T-helper 17 cell (primary cell): ENCODE results near the gene CBY1. TPM values are rescaled to one million over a fixed set of nuclear protein-coding genes. Genes with fewer than 3 reads are reported as not detected.

Experiments used
- ATAC-seq: fragments of 150-1000 bp; cut with Tn5 transposase; 2 replicates; pipeline ENCODE4 v1.10.0; 2021; ENCODE audit warnings: mild to moderate bottlenecking, moderate library complexity
- DNase-seq, 3 donors: peaks; one replicate each; pipeline versions ENCODE4 v3.0.0 to v3.0.0-alpha.2; 2020 to 2021
- H3K9me3 ChIP-seq: one replicate; pipeline ENCODE4 v1.7.0; 2013; ENCODE audit warnings: low read length, mild to moderate bottlenecking; ENCODE audit not compliant: control insufficient read depth, poor library complexity, severe bottlenecking
- H3K27ac Mint-ChIP-seq: one replicate; pipeline ENCODE4 v1.8.0; 2022; ENCODE audit warnings: mild to moderate bottlenecking, moderate library complexity, mixed read lengths
- H3K27me3 Mint-ChIP-seq: one replicate; pipeline ENCODE4 v1.8.0; 2022; ENCODE audit warnings: mixed read lengths
- H3K36me3 Mint-ChIP-seq: one replicate; pipeline ENCODE4 v1.8.0; 2022; ENCODE audit warnings: low read depth, mixed read lengths
- H3K4me1 Mint-ChIP-seq: one replicate; pipeline ENCODE4 v1.8.0; 2022; ENCODE audit warnings: mild to moderate bottlenecking, mixed read lengths
- H3K4me3 Mint-ChIP-seq: one replicate; pipeline ENCODE4 v1.8.0; 2022; ENCODE audit warnings: mild to moderate bottlenecking, moderate library complexity, mixed read lengths
- total RNA-seq, 4 donors: library from RNA in 2 of 4; stranded (reverse) in 2 of 4; gene quantifications; one replicate each; pipeline ENCODE4 v1.2.3 and lab custom pipeline; 2022 to 2026

CBY1 gene
- total RNA-seq, 2 donors from 2014 or later: 11.9 to 12.3 TPM

DNA sequence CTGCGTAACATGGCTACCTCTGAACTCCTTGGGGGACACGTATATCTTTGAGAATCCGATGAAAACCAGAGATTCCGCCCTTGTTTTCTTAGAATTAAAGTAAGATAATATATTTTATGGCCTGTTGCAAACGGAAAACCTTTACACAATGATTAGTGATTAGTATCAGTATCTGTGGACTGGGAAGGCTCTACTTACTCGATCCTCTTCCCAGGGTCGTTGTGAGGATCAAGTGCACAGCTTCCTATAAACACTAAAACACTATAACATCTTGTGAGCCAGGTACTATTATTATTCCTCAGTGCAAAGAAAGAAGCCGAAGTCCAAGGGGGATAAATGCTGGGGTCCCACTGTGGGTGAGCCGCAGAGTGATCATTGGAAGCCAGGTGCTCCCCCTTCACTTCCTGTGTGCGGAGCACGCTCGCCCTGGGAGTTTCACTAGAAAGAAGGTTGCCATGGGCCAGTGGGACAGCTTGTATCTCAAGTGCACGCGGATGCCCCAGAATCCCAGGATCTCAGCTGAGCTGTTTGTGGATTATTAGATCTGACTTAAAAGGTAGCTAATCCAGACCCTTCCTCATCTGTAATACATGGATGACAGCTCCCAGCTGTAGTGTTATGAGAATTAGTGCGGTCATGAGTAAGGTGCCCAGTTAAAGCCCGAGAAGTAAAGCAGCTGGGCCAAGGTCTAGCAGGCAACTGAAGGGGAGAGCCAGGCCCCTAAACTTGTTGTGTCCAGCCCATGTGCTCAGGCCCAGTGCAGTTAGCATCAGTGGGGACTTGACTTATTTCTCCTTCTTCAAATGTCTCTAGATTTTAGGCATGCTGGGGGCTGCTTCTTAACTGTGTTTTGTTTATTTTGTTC, 839 bp downstream of the CBY1 start:
- peak overlapping the region; percentile 96 for H3K27ac Mint-ChIP-seq

DNA sequence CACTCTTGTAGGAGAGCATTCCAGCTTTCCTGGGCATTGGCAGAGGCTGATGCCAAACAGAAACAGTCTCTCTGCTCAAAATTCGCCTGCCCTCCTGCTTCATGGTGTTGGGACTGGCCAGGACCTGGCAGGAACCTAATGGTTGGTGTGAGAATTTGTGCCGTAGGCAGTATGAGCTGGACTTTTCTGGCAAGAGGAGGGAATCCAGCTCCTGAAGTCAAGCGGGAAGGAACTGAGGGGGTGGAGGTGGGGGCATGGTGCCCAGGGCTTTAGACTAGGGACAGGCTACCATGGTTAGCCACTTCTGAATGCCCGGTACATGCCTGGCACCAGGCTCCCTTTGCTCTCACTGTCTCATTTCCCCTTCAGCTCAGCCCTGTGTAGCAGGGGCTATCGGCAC, 18.4 kb downstream of the CBY1 start:
- ATAC-seq (no peak), DNase-seq (no peak)
- Mint-ChIP-seq H3K4me1 (peaks cover 2% of the 10 kb centered on the region), H3K27me3 (no peaks in the 10 kb centered on the region), H3K36me3 (peaks cover 2% of the 10 kb centered on the region), H3K27ac (no peak overlapping the region), H3K4me3 (no peak overlapping the region)
- no peaks in the 10 kb centered on the region for H3K9me3 ChIP-seq

More for the DNA sequence above, 839 bp downstream of the CBY1 start:
- ATAC-seq (peak; percentile 12), DNase-seq (peak; percentile 7 to 16 (median 15))
- no peaks in the 10 kb centered on the region for H3K36me3 Mint-ChIP-seq
- peaks cover 17% of the 10 kb centered on the region for H3K4me1 Mint-ChIP-seq
- H3K27me3 Mint-ChIP-seq: no peaks in the 10 kb centered on the region
- peak overlapping the region; percentile 94 for H3K4me3 Mint-ChIP-seq
- no peaks in the 10 kb centered on the region for H3K9me3 ChIP-seq

DNA sequence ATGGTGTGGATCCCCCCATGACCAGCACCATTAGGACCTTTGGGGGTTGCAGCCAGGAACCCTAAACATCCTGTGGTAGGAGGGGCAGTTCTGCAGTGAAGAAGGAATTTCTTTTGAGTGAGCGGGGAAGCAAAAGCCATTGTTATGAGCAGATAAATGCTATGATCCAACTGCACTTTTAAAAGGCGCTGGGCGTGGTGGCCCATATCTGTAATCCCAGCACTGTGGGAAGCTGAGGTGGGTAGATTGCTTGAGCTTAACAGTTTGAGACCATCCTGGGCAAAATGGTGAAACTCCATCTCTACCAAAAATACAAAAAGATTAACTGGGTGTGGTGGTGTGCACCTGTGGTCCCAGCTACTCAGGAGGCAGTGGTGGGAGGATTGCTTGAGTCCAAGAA, 19.4 kb downstream of the CBY1 start:
- no peak overlapping the region for H3K4me3 Mint-ChIP-seq
- H3K9me3 ChIP-seq: no peaks in the 10 kb centered on the region
- DNase-seq (no peak), ATAC-seq (no peak)
- H3K36me3 Mint-ChIP-seq: peaks cover 2% of the 10 kb centered on the region
- H3K27me3 Mint-ChIP-seq: no peaks in the 10 kb centered on the region
- H3K27ac Mint-ChIP-seq: no peak overlapping the region
- peaks cover 2% of the 10 kb centered on the region for H3K4me1 Mint-ChIP-seq

DNA sequence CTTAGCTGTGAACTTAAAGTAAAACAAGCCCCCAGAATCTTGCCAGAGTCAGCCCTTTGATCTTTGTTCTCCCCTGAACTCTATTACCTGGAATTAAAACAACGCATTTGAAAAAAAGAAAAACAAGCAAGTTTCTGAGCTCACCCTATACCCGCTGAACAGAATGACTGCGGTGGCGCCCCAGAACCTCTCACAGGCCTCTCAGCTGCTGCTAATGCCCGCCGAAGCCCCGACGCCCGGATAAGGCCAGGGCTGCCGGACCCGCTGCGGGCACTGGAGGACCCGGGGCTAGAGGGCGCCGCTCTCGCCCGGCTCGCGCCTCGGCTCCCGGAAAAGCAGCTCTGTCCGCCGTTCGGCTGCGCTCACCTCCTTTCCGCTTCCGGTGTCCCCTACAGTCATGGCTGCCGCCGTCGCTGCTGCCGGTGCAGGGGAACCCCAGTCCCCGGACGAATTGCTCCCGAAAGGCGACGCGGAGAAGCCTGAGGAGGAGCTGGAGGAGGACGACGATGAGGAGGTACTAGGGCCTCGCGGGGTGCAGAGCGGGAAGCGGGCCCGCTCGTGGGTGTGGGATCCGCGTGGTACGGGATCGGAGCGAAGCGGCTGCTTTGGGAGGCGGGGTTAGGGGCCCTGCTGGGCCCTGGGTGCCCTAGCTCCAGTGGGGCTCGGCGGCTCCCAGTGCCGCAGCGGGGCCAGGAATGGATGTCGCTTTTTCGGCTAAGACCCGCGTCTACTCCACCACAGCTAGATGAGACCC, 25.3 kb downstream of the CBY1 start, which contains the start of gene TOMM22:
TOMM22 (plus strand) TSS at position 376 of the 754 bp plus-strand sequence; CDS start at position 398, 22 bp downstream.
- H3K4me1 Mint-ChIP-seq: peaks cover 15% of the 10 kb centered on the region
- H3K9me3 ChIP-seq: no peaks in the 10 kb centered on the region
- peak within 1 kb of the TSS; percentile 95 for H3K4me3 Mint-ChIP-seq
- peak; percentile 73 to 76 (median 75) for DNase-seq
- peaks cover 2% of the 10 kb centered on the region for H3K36me3 Mint-ChIP-seq
- H3K27me3 Mint-ChIP-seq: no peaks in the 10 kb centered on the region
- ATAC-seq: peak; percentile 96
- H3K27ac Mint-ChIP-seq: peak within 1 kb of the TSS; percentile 97

DNA sequence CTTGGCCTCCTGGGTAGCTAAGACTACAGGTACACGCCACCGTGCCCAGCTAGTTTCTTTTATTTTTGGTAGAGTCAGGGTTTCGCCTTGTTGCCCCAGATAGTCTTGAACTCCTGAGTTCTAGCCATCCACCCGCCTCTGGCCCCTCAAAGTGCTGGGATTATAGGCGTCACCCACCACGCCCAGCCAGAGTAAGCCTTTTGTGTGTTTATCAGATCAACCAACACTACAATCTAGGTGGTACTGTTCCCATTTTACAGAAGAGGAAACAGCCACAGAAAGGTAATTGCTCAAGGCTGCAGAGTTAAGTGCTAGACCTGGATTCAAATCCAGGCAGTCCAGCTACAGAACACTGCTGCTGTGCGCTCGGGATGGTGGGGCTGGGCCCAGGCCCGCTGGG, 28.5 kb downstream of the CBY1 start:
- no peak for DNase-seq
- Mint-ChIP-seq H3K27ac (peak overlapping the region; percentile 65), H3K36me3 (peaks cover 2% of the 10 kb centered on the region), H3K4me3 (no peak overlapping the region), H3K4me1 (peaks cover 15% of the 10 kb centered on the region), H3K27me3 (no peaks in the 10 kb centered on the region)
- no peak for ATAC-seq
- H3K9me3 ChIP-seq: no peaks in the 10 kb centered on the region

DNA sequence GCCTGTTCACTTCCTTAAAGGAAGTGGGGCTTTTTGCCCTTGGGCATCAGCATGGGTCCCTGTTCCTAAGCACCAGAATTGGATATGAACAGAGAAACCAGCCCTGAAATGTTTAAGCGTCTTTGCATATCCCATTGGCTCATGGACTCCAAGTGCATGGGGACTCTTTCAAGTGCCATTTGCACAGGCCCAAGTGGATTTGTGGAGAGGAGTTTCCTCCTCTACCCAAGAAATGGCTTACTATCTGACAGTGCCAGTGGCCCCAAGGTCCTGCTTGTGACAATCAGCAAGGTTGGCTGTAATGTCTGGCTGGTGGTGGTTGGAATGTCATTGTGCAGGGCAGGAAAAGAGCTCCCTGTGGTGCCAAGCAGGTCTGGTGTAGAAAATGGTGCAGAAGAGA, 29.3 kb downstream of the CBY1 start:
- H3K4me1 Mint-ChIP-seq: peaks cover 15% of the 10 kb centered on the region
- H3K9me3 ChIP-seq: no peaks in the 10 kb centered on the region
- no peaks in the 10 kb centered on the region for H3K27me3 Mint-ChIP-seq
- H3K27ac Mint-ChIP-seq: no peak overlapping the region
- no peak for DNase-seq
- no peak for ATAC-seq
- no peak overlapping the region for H3K4me3 Mint-ChIP-seq
- H3K36me3 Mint-ChIP-seq: peaks cover 2% of the 10 kb centered on the region

DNA sequence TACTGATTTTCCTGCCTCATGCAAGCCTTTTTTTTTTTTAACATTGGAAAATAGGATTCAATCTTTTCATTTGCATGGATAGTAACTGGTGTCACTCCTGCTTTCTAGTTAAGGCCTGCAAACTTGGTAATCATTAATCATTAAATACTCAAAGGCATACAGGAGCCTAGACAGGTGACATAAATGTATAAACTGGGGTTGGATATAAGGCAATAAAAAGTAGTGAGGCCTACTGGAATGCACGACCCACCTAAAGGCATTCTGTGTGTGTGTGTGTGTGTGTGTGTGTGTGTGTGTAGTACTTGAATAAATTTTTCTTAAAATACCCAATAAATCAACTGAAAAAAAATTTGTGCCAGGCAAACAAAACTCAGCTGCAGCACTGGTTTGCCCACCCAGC, 33.2 kb downstream of the CBY1 start:
- peaks cover 15% of the 10 kb centered on the region for H3K4me1 Mint-ChIP-seq
- H3K4me3 Mint-ChIP-seq: no peak overlapping the region
- H3K36me3 Mint-ChIP-seq: peaks cover 2% of the 10 kb centered on the region
- no peak overlapping the region for H3K27ac Mint-ChIP-seq
- DNase-seq (no peak), ATAC-seq (no peak)
- no peaks in the 10 kb centered on the region for H3K9me3 ChIP-seq
- H3K27me3 Mint-ChIP-seq: no peaks in the 10 kb centered on the region

DNA sequence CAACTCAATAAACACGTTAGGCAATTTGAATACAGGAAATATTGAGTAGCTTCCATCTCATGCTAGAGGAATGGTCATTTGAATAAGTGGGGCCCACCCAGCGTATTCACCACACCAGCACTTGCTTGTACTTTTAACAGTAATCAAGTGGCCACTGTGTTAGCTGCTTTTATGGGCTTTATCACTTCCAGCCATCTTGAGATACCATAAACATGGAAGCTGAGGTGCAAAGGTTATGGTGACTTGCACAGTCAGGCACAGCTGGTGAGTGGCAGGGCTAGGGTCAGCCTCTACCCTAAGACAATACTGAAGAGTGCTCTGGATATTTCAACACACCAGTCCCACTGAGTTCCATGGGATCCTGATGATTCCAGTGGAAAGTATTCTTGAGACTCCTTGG, 37.6 kb downstream of the CBY1 start:
- H3K36me3 Mint-ChIP-seq: peaks cover 5% of the 10 kb centered on the region
- H3K4me3 Mint-ChIP-seq: no peak overlapping the region
- DNase-seq: no peak
- no peak for ATAC-seq
- no peaks in the 10 kb centered on the region for H3K27me3 Mint-ChIP-seq
- H3K27ac Mint-ChIP-seq: peak overlapping the region; percentile 80
- H3K9me3 ChIP-seq: no peaks in the 10 kb centered on the region
- peaks cover 39% of the 10 kb centered on the region for H3K4me1 Mint-ChIP-seq

DNA sequence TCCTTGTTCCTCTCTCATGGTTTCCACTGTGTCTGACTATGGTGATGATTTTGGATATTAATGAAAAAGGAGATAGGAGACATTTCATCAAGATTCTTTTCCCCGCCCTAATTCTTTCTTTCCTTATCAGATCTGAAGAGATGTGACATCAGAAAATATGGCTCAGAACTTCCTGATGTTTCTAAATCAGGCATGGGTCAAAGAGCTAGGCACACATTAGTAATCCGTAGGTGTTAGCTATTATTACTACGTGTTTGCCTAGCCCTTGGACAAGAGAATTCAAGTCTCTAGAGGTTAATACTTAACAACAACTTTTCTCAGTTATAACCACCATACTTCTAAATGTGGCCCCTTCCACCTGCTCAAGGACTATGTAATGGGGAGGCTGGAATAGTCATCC, 38.5 kb downstream of the CBY1 start:
- DNase-seq: no peak
- H3K27ac Mint-ChIP-seq: peak overlapping the region; percentile 53
- peaks cover 5% of the 10 kb centered on the region for H3K36me3 Mint-ChIP-seq
- ATAC-seq: no peak
- no peak overlapping the region for H3K4me3 Mint-ChIP-seq
- H3K27me3 Mint-ChIP-seq: no peaks in the 10 kb centered on the region
- H3K4me1 Mint-ChIP-seq: peaks cover 44% of the 10 kb centered on the region
- H3K9me3 ChIP-seq: no peaks in the 10 kb centered on the region

DNA sequence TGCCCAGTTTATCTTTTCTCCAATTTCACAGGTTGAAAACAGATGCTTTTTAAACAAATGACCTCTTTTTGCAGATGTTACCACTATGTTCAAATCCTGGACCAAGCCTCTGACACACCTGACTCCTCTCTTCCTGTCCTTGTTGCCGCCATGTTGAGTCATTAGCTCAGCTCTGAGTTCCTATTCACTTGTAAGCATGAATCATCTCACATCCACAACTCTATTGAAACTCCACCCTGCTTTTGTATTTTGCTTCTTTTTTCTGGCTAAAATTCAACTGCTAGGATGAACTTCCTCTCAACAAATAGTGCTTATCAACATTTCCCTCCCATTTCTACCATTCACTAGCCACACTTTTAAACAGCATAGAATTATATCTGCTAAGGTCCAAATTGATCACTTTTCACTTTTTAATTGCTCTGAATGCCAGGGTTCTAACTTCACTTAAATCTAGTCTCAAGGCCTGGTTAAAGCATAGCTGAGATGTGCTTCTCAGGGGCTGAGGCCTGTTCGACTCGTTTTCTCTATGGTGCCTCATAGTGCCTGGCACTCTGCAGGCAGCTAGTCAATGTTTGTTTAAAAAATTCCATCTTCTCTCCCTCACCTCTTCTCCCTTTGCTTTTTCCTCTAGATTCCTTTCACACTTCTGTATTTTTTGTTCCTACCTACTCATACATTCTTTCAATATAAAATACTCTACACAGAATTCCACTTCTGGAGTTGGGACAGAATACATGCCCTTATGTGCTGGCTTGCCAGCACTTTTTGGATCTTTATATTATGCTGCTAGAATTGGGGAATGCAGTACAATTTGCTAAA, 40.4 kb downstream of the CBY1 start:
- H3K4me3 Mint-ChIP-seq: peak overlapping the region; percentile 52
- peaks cover 49% of the 10 kb centered on the region for H3K4me1 Mint-ChIP-seq
- H3K27me3 Mint-ChIP-seq: no peaks in the 10 kb centered on the region
- H3K27ac Mint-ChIP-seq: peak overlapping the region; percentile 69
- ATAC-seq (no peak), DNase-seq (no peak)
- no peaks in the 10 kb centered on the region for H3K9me3 ChIP-seq
- peaks cover 5% of the 10 kb centered on the region for H3K36me3 Mint-ChIP-seq

DNA sequence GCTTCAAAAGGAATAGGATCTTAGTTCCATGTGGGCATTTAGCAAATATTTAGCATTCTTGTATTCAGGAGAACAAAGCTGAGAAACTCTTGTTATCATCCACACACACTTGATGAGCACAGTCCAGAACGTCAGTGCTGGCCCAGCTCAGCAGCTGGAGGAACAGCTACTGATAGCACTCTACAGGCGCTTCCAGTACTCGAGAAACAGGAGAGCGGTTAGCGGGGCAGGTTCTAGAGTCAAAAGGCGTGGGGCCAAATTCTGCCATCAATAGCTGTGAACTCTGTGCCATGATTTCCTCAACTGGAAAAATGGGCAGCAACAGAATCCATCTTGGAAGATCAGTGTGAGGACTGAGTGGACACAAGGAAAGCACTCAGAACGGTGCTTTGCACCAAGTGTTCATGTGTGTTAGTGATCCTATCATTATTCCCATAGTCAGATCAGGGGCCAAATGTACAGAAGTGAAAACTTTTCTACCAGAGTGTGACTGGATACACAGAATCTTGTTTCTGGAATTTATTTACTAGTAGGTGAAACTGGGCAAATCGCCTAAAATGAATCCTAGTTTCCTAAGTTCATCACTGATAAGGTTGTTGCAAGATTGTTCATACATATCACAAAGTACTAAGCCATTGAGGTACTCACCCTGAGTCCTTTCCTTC, 41.1 kb downstream of the CBY1 start:
- H3K27ac Mint-ChIP-seq: peak overlapping the region; percentile 69
- H3K4me3 Mint-ChIP-seq: peak overlapping the region; percentile 52
- ATAC-seq: no peak

DNA sequence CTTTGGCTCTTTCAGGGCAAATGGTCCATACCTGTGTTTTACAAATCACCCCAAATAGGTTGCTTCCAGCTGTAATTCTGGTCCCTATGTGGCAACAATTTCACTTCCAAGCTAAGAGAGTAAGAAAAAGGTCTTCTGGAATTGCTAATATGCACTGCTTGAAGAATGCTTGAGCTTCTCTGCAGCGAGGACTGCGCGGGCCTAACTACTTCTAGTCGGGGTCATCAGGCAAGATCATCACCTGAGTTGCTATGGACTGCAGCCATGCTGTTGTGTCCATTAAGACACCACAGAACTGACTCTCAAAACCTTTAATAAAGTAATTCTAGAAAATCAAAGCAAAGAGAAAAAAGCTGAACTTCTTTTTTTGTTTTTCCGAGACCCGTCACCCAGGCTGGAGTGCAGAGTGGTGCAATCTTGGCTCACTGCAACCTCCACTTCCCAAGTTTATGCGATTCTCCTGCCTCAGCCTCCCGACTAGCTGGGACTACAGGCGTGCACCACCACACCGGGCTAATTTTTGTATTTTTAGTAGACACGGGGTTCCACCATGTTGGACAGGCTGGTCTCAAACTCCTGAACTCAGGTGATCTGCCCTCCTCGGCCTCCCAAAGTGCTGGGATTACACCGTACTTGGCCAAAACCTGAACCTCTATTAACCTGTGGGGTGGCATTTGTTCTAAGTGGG, 42.1 kb downstream of the CBY1 start:
- Mint-ChIP-seq H3K27me3 (no peaks in the 10 kb centered on the region), H3K4me1 (peaks cover 43% of the 10 kb centered on the region), H3K4me3 (peak overlapping the region; percentile 93), H3K27ac (peak overlapping the region; percentile 95), H3K36me3 (peaks cover 5% of the 10 kb centered on the region)
- DNase-seq: no peak
- ATAC-seq: no peak
- H3K9me3 ChIP-seq: no peaks in the 10 kb centered on the region

More for the DNA sequence above, 41.1 kb downstream of the CBY1 start:
- Mint-ChIP-seq H3K27me3 (no peaks in the 10 kb centered on the region), H3K4me1 (peaks cover 49% of the 10 kb centered on the region), H3K36me3 (peaks cover 5% of the 10 kb centered on the region)
- no peaks in the 10 kb centered on the region for H3K9me3 ChIP-seq
- no peak for DNase-seq
